ENCODE measurements around the gene HYAL1.

HYAL1 gene

DNA sequence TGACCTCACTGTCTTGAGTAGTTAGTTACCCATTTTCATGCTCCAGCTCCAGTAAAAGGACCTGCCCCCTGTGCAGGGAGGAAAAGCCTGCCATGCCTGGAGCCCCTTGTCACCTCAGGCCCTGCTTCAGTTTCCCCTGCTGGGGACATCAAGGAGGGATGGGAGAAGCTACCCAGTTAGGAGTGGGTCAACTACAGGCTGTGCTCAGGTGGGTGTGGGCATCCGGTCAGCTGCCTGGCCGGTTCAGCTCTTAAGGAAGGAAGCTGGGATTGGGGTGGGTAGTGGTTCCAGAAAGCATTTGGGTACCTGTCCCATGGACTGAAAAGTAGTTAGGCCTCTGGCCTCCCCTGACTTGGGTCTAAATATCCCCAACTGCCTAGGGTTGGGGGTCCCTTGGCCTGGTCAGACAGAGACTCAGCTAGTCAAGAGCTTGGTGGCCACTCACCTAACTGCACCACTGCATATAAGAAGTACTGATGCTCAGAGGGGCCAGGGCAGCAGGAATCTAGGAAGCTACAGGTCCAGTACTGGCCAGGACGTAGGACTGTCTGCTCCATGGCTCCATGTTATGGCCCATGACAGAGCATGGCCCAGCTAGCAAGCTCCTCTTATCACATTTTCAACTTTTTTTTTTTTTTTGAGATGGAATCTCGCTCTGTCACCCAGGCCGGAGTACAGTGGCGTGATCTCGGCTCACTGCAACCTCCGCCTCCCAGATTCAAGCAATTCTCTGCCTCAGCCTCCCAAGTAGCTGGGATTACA, 23.9 kb downstream of the HYAL1 start:
- no peak overlapping the region for H3K4me3 ChIP-seq (ENCODE audit: low read depth, low read length)
- no peak for TF ChIP-seq ZNF10 (tag by site-specific recombination; IDR thresholded peaks at IDR 0.05)
- TF ChIP-seq KLF8 (tag by site-specific recombination; IDR thresholded peaks at IDR 0.05), result no peak
- TF ChIP-seq ZFHX2 (tag by site-specific recombination; conservative IDR thresholded peaks at IDR 0.05), result no peak
- TF ChIP-seq ELK4 (IDR thresholded peaks at IDR 0.05; ENCODE audit: borderline replicate concordance, low read depth, low read length), result no peak
- no peak for TF ChIP-seq ZNF776 (tag by site-specific recombination; IDR thresholded peaks at IDR 0.05; ENCODE audit: borderline replicate concordance)
- TF ChIP-seq KLF1 (tag by site-specific recombination; IDR thresholded peaks at IDR 0.05), result no peak
- TF ChIP-seq ZBTB20 (tag by site-specific recombination; IDR thresholded peaks at IDR 0.05), result no peak
- TF ChIP-seq ZNF610 (tag by site-specific recombination; IDR thresholded peaks at IDR 0.05; ENCODE audit: borderline replicate concordance), result no peak
- TF ChIP-seq OVOL3 (tag by site-specific recombination; IDR thresholded peaks at IDR 0.05), result no peak
- no peak for TF ChIP-seq ZNF585B (tag by site-specific recombination; IDR thresholded peaks at IDR 0.05)
- no peak for TF ChIP-seq TCF7L2 (IDR thresholded peaks at IDR 0.05; ENCODE audit: borderline replicate concordance, low read depth, low read length)
- no peaks in the 10 kb centered on the region for H3K4me1 ChIP-seq (ENCODE audit: control insufficient read depth, insufficient read depth, low read length)
- no peak overlapping the region for H3K27ac ChIP-seq (ENCODE audit: extremely low read depth, low read depth, low read length)
- H3K36me3 ChIP-seq (ENCODE audit: control insufficient read depth in 2 of 2, insufficient read depth in 1 of 2, low read length in 2 of 2), result no peaks in the 10 kb centered on the region
- CTCF ChIA-PET, result interaction anchor here (0.6 to 3.9 kb wide), 6 partner anchors 23 to 1333 kb away, joined by 3 to 18 read pairs (median 6); no protein-coding TSS in a partner anchor
- no peaks in the 10 kb centered on the region for H3K9me3 ChIP-seq (ENCODE audit: control insufficient read depth, insufficient read depth, low read depth, low read length)
- POLR2A ChIA-PET, result interaction anchor here (0.8 to 1.4 kb wide), 5 partner anchors 15 to 76 kb away, joined by 3 to 5 read pairs (median 4); partner anchors contain the start of genes HYAL3 and NAA80

DNA sequence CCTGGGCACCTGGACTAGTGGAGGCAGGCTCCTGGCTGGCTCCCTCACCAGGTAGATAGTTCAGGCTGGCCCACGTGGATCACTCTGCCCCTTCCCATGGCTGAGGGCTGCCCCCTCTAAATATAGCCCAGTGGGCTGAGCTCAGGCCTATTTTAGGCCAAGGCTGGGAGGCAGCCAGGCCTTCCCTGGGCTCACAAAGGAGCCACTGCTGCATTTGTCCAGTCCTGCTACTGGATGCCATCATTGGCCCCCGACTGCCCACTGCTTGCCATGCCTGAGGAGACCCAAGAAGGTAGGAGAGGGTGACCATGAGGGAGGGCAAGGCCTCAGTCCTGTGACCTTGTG, 24.5 kb downstream of the HYAL1 start, which contains the start of gene LSMEM2:
TSS of gene LSMEM2 (plus strand) at position 208 of the 345 bp plus-strand sequence. CDS start at position 235, 27 bp downstream.
- ChIA-PET POLR2A (interaction anchor here (0.8 to 1.4 kb wide), 5 partner anchors 14 to 76 kb away, joined by 3 to 5 read pairs (median 4); partner anchors contain the start of genes HYAL3 and NAA80), CTCF (interaction anchor here (1.6 to 3.9 kb wide), 3 partner anchors 33 to 85 kb away, joined by 6 to 18 read pairs (median 18); no protein-coding TSS in a partner anchor)
- Histone ChIP-seq H3K9me3 (ENCODE audit: control insufficient read depth, insufficient read depth, low read depth, low read length) (no peaks in the 10 kb centered on the region), H3K27ac (ENCODE audit: extremely low read depth, low read depth, low read length) (no peak within 1 kb of the TSS), H3K4me3 (ENCODE audit: low read depth, low read length) (no peak within 1 kb of the TSS), H3K36me3 (ENCODE audit: control insufficient read depth in 2 of 2, insufficient read depth in 1 of 2, low read length in 2 of 2) (no peaks in the 10 kb centered on the region), H3K4me1 (ENCODE audit: control insufficient read depth, insufficient read depth, low read length) (no peaks in the 10 kb centered on the region)
- TF ChIP-seq ZFP3 (tag by site-specific recombination; IDR thresholded peaks at IDR 0.05; ENCODE audit: low read depth) (no peak), ZNF10 (tag by site-specific recombination; IDR thresholded peaks at IDR 0.05) (no peak), GLIS1 (tag by site-specific recombination; IDR thresholded peaks at IDR 0.05) (no peak), ZNF423 (tag by site-specific recombination; IDR thresholded peaks at IDR 0.05) (no peak), ZNF510 (tag by site-specific recombination; IDR thresholded peaks at IDR 0.05; ENCODE audit: insufficient replicate concordance) (no peak), ZNF555 (tag by site-specific recombination; conservative IDR thresholded peaks at IDR 0.05) (no peak), ZNF658 (tag by site-specific recombination; IDR thresholded peaks at IDR 0.05) (no peak), ZNF785 (tag by site-specific recombination; IDR thresholded peaks at IDR 0.05) (no peak), ZNF19 (tag by site-specific recombination; IDR thresholded peaks at IDR 0.05; ENCODE audit: low read depth) (no peak), ZNF473 (tag by site-specific recombination; IDR thresholded peaks at IDR 0.05) (no peak), ZNF398 (tag by site-specific recombination; IDR thresholded peaks at IDR 0.05) (no peak), ZFP69B (tag by site-specific recombination; IDR thresholded peaks at IDR 0.05) (no peak), ZNF561 (tag by site-specific recombination; IDR thresholded peaks at IDR 0.05; ENCODE audit: borderline replicate concordance) (no peak), ZNF146 (tag by site-specific recombination; IDR thresholded peaks at IDR 0.05) (no peak), ZNF169 (tag by site-specific recombination; IDR thresholded peaks at IDR 0.05) (no peak), ZNF214 (tag by site-specific recombination; IDR thresholded peaks at IDR 0.05; ENCODE audit: borderline replicate concordance) (no peak), SCRT1 (tag by site-specific recombination; IDR thresholded peaks at IDR 0.05; ENCODE audit: borderline replicate concordance) (no peak)
- TF ChIP-seq, protein P1, sequence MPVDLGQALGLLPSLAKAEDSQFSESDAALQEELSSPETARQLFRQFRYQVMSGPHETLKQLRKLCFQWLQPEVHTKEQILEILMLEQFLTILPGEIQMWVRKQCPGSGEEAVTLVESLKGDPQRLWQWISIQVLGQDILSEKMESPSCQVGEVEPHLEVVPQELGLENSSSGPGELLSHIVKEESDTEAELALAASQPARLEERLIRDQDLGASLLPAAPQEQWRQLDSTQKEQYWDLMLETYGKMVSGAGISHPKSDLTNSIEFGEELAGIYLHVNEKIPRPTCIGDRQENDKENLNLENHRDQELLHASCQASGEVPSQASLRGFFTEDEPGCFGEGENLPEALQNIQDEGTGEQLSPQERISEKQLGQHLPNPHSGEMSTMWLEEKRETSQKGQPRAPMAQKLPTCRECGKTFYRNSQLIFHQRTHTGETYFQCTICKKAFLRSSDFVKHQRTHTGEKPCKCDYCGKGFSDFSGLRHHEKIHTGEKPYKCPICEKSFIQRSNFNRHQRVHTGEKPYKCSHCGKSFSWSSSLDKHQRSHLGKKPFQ (tag by site-specific recombination; IDR thresholded peaks at IDR 0.05), result no peak
